Measurements from ENCODE around the gene PLCH1.

- no peak for TF ChIP-seq CTCF (conservative IDR thresholded peaks at IDR 0.05; ENCODE audit: low read depth in 2 of 2)
- TF ChIP-seq CREB1 (CRISPR knock-in tag; IDR thresholded peaks at IDR 0.05; ENCODE audit: low read depth): no peak
- no peak for TF ChIP-seq EZH2phosphoT487 (IDR thresholded peaks at IDR 0.05; ENCODE audit: unreplicated experiment)
- TF ChIP-seq POLR2AphosphoS5 (IDR thresholded peaks at IDR 0.05; ENCODE audit: low read depth): no peak
These were observed 289.1 kb downstream of the PLCH1 start for GRCh38 chr3:155455765-155456164.
